ENCODE data around the gene OPCML.

The OPCML gene

GRCh38 chr11:132638423-132638822, 893.9 kb downstream of the OPCML start:
- no peak for DNase-seq

- no peak for DNase-seq
Observed at GRCh38 chr11:132636523-132636922, 895.8 kb downstream of the OPCML start.

GRCh38 chr11:132632641-132633124, 899.6 kb downstream of the OPCML start:
- DNase-seq, result no peak

GRCh38 chr11:132631989-132632388, 900.3 kb downstream of the OPCML start:
- no peak for DNase-seq

GRCh38 chr11:132627981-132628380, 904.3 kb downstream of the OPCML start:
- DNase-seq, result no peak

- no peak for DNase-seq
Observed at GRCh38 chr11:132626446-132626845, 905.9 kb downstream of the OPCML start.

- no peak for DNase-seq
Observed at GRCh38 chr11:132623511-132623910, 908.8 kb downstream of the OPCML start.

- no peak for DNase-seq
Observed at GRCh38 chr11:132621976-132622580, 910.2 kb downstream of the OPCML start.

GRCh38 chr11:132620423-132620822, 911.9 kb downstream of the OPCML start:
- no peak for DNase-seq

GRCh38 chr11:132610791-132611190, 921.5 kb downstream of the OPCML start:
- DNase-seq, result no peak

GRCh38 chr11:132610216-132610615, 922.1 kb downstream of the OPCML start:
- DNase-seq, result no peak

- no peak for DNase-seq
Observed at GRCh38 chr11:132607575-132607974, 924.7 kb downstream of the OPCML start.

GRCh38 chr11:132605825-132606570, 926.3 kb downstream of the OPCML start:
- no peak for DNase-seq

- DNase-seq, result no peak
Observed at GRCh38 chr11:132604431-132604830, 927.9 kb downstream of the OPCML start.

- DNase-seq, result no peak
Observed at GRCh38 chr11:132601875-132602274, 930.4 kb downstream of the OPCML start.

- no peak for DNase-seq
Observed at GRCh38 chr11:132595711-132596134, 936.6 kb downstream of the OPCML start.

- no peak for DNase-seq
Observed at GRCh38 chr11:132595246-132595645, 937.1 kb downstream of the OPCML start.

- DNase-seq, result no peak
Observed at GRCh38 chr11:132590986-132591385, 941.3 kb downstream of the OPCML start.

- no peak for DNase-seq
Observed at GRCh38 chr11:132590554-132590953, 941.7 kb downstream of the OPCML start.

GRCh38 chr11:132589791-132590190, 942.5 kb downstream of the OPCML start:
- no peak for DNase-seq

- DNase-seq, result no peak
Observed at GRCh38 chr11:132588366-132588765, 943.9 kb downstream of the OPCML start.

- no peak for DNase-seq
Observed at GRCh38 chr11:132587716-132588115, 944.6 kb downstream of the OPCML start.

- DNase-seq, result no peak
Observed at GRCh38 chr11:132586801-132587200, 945.5 kb downstream of the OPCML start.

- DNase-seq, result no peak
Observed at GRCh38 chr11:132579634-132580327, 952.5 kb downstream of the OPCML start.
